TTC549 (cell line): ENCODE results near the gene CH25H.

Experiments used
- FAIRE-seq: peaks from 2 replicates; lab custom pipeline; 2012; peaks lifted over from hg19 to GRCh38; lab: Jason Lieb, UNC

CH25H gene

DNA sequence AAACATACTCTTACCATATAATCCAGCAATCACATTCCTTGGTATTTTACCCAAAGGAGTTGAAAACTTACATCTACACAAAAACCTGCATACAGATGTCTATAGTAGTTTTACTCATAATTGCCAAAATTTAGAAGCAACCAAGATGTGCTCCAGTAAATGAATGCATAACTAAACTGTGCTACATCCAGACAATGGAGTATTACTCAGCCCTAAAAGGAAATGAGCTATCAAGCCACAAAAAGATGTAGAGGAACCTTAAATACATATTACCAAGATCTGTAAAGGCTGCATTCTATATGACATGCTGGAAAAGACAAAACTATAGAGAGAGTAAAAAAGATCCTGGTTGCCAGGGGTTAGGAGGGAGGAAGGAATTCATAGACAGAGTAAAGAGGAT, 21.8 kb upstream of the CH25H start:
- no peak for FAIRE-seq

DNA sequence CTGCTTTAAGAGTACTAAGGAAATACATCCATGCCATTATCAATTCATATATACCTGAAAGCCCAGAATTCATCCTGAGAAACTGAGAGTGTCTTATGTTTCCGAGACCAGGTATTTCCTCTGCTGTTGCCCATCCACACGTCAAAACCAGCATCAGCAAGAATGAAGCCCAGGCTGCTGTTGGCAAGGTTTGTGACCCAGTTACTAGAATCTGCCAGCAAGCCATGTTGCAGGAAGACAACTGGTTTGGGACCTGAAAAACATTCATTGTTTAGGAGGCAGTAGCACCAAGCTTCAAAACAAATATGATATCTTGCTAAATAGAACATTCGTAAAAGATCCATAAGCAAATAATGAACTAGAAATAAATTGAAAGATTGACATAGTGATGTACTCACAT, 21.0 kb upstream of the CH25H start:
- FAIRE-seq = no peak

GRCh38 chr10:89226891-89227290, 19.8 kb upstream of the CH25H start:
- no peak for FAIRE-seq

- FAIRE-seq = no peak
Observed at GRCh38 chr10:89224739-89225443, 17.8 kb upstream of the CH25H start.

- FAIRE-seq = no peak
Observed at GRCh38 chr10:89221919-89222318, 14.8 kb upstream of the CH25H start.

- FAIRE-seq = no peak
Observed at GRCh38 chr10:89219513-89220218, 12.5 kb upstream of the CH25H start.

- FAIRE-seq = peak; percentile 93
Observed at GRCh38 chr10:89217057-89217990, 10.2 kb upstream of the CH25H start.

GRCh38 chr10:89216056-89216455, 8.9 kb upstream of the CH25H start:
- no peak for FAIRE-seq

- FAIRE-seq = no peak
Observed at GRCh38 chr10:89215511-89215910, 8.4 kb upstream of the CH25H start.

DNA sequence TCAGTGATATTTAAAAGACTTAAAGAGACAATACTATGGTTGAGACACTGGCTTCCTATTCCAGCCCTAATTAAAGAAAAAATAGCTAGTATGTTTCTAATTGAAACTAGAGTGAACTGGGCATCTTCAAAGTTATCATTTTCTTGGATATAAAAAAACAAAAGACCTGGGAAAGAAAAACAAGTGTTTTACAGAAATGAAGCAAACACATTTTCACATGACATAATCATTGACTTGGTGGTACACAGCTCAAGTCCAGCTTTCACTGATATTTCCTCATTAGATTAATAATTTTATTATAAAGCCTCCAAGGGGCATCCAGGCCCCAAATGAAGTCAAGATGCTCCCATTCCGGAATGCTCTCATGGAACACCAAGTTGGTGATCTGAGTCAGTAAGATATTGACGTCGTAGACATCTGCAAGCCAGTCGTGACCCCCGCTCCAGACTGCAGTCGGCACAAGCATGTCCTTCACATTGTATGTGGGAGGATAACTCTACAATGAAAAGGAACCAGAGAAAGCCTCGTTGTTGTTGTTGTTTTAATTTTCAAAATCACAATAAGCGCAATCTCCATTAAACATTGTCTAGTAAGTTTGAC, 7.5 kb upstream of the CH25H start:
- FAIRE-seq = no peak

DNA sequence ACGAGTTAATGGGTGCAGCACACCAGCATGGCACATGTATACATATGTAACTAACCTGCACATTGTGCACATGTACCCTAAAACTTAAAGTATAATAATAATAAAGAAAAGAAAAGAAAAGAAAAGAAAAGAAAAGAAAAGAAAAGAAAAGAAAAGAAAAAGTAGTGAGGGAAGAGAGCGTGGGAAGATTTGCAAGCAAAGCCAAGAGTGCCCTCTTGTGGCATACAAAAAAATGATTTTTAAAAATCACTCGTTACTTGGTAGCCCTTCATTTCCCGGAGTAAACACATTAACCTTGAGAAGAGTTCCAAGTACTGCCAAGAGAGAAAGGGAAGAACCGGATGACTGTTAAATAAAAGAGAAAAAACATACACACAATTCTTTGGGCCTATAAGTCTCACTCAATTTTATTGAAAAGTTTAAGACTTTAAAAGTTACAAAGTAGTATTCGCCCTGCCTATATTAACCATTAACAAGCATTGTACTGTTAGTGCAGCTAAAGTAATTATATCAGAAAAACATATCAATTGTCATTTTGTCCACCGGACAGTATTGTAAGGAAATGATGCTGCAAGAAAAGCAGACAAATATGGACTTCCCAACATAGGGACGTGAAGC, 6.2 kb upstream of the CH25H start:
- FAIRE-seq = peak; percentile 80

GRCh38 chr10:89210794-89211425, 3.8 kb upstream of the CH25H start:
- no peak for FAIRE-seq

GRCh38 chr10:89209718-89210117, 2.6 kb upstream of the CH25H start:
- FAIRE-seq = no peak

GRCh38 chr10:89207801-89208551, 859 bp upstream of the CH25H start:
- FAIRE-seq = no peak

- FAIRE-seq = no peak
Observed at GRCh38 chr10:89206402-89207180, 526 bp downstream of the CH25H start.

GRCh38 chr10:89204621-89205185, 2.4 kb downstream of the CH25H start:
- no peak for FAIRE-seq

DNA sequence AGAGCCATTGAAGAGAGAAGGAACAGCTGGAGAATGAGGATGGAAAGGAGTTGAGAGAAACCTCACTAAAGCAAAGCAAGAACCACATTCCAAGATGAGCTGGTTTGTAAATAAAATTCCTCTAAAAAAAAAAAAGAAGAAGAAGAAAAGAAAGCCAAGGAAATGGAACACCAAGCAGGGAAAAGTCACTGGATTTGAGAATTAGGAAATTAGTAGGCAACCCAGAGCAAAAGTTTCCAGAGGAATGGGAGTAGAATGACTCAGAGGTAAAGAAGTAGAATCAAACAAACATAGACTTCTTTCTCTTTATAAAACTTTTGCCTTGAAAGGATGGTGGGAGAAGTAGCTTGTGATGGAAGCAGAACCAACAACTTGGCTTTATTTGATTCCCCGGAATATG, 3.9 kb downstream of the CH25H start:
- FAIRE-seq = no peak

DNA sequence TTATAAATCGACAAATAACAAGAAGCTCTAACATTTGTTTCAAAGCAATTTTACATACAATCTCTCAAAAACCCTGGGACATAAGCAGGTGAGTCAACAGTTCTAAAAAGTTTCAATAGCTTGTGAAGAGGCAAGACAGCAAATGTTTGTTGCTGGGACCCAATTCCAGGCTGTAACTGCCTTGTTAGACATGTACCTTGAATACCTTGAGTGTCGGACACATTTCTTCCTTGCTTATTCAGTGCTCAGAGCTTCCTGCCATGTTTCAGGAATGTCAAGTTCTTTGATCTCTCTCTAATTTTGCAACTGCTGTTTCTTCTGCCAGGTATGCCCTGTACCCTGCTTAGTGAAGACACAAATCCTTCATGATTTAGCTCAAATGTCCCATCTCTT, 5.1 kb downstream of the CH25H start:
- no peak for FAIRE-seq

GRCh38 chr10:89201345-89202032, 5.6 kb downstream of the CH25H start:
- FAIRE-seq = no peak
